Renal cortical epithelial cell (primary cell): ENCODE results near the gene L3MBTL4. TPM values are rescaled to one million over a fixed set of nuclear protein-coding genes. Genes with fewer than 3 reads are reported as not detected.

Source experiments
- DNase-seq: peaks from one replicate; pipeline ENCODE4 v3.0.0-alpha.2; 2011; ENCODE audit warnings: low read depth
- total RNA-seq: library from RNA; depleted of rRNA; stranded (reverse); fragments of >200 nt; gene quantifications from 2 replicates; pipeline ENCODE4 v1.2.3, GENCODE V29; 2014

Gene L3MBTL4
- total RNA-seq, 1 donor from 2014 or later: 2.2 TPM

GRCh38 chr18:5993938-5994337 lies 420.8 kb downstream of the L3MBTL4 start:
- DNase-seq: no peak

- no peak for DNase-seq
Measured at GRCh38 chr18:5992381-5992780, 422.3 kb downstream of the L3MBTL4 start.

- no peak for DNase-seq
Measured at GRCh38 chr18:5987249-5987648, 427.5 kb downstream of the L3MBTL4 start.

- no peak for DNase-seq
Measured at GRCh38 chr18:5986257-5986931, 428.3 kb downstream of the L3MBTL4 start.

GRCh38 chr18:5984245-5984644 lies 430.5 kb downstream of the L3MBTL4 start:
- no peak for DNase-seq

- no peak for DNase-seq
Measured at GRCh38 chr18:5983488-5983887, 431.2 kb downstream of the L3MBTL4 start.

GRCh38 chr18:5982332-5982731 lies 432.4 kb downstream of the L3MBTL4 start:
- no peak for DNase-seq

GRCh38 chr18:5980721-5981120 lies 434.0 kb downstream of the L3MBTL4 start:
- no peak for DNase-seq

GRCh38 chr18:5979971-5980457 lies 434.7 kb downstream of the L3MBTL4 start:
- no peak for DNase-seq

- DNase-seq: no peak
Measured at GRCh38 chr18:5979176-5979888, 435.4 kb downstream of the L3MBTL4 start.

GRCh38 chr18:5977022-5977421 lies 437.7 kb downstream of the L3MBTL4 start:
- DNase-seq: no peak

- peak; percentile 88 for DNase-seq
Measured at GRCh38 chr18:5975111-5976002, 439.4 kb downstream of the L3MBTL4 start.

GRCh38 chr18:5974696-5975095 lies 440.0 kb downstream of the L3MBTL4 start:
- no peak for DNase-seq

- DNase-seq: no peak
Measured at GRCh38 chr18:5973099-5973498, 441.6 kb downstream of the L3MBTL4 start.

GRCh38 chr18:5972298-5972697 lies 442.4 kb downstream of the L3MBTL4 start:
- no peak for DNase-seq

GRCh38 chr18:5969989-5970403 lies 444.7 kb downstream of the L3MBTL4 start:
- no peak for DNase-seq

GRCh38 chr18:5969355-5969988 lies 445.2 kb downstream of the L3MBTL4 start:
- DNase-seq: no peak

- DNase-seq: no peak
Measured at GRCh38 chr18:5967666-5968065, 447.0 kb downstream of the L3MBTL4 start.

- DNase-seq: no peak
Measured at GRCh38 chr18:5967007-5967406, 447.7 kb downstream of the L3MBTL4 start.

GRCh38 chr18:5966514-5966913 lies 448.2 kb downstream of the L3MBTL4 start:
- DNase-seq: peak; percentile 9

- DNase-seq: no peak
Measured at GRCh38 chr18:5964996-5965395, 449.7 kb downstream of the L3MBTL4 start.

- DNase-seq: no peak
Measured at GRCh38 chr18:5964596-5964995, 450.1 kb downstream of the L3MBTL4 start.
